GM21529 (cell line): ENCODE data around the gene MAP3K2.
"Not testable (repeated sequence)": the region's sequence is repeated elsewhere in the genome, so short reads cannot be mapped to it uniquely, and the experiment has no call there.

Experiments used
- ATAC-seq: cut with Tn5 transposase; IDR thresholded peaks from one replicate; pipeline ENCODE4 v1.9.1; 2021; ENCODE audit not compliant: unreplicated experiment

MAP3K2 gene

DNA sequence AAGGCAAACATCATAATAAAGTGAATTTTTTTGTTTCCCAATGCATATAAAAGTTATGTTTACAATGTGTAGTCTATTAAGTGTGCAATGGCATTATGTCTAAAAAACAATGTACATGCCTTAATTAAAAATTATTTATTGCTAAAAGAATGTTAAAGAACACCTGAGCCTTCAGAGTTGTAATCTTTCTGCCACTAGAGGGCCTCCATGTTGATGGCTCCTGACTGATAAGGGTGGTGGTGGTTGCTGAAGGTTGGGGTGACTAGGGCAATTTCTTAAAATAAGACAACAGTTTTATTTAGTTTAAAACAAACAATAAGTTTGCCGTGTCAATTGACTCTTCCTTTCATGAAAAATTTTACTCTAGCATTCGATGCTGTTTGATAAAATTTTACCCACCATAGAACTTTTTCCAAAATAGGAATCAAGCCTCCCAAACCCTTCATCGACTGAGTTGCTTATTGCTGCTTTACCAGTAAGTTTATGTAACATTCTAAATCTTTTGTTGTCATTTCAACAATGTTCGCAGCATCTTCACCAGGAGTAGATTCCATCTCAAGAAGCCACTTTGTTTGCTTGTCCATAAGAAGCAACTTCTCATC is 32.3 kb downstream of the MAP3K2 start:
- ATAC-seq: no peak

DNA sequence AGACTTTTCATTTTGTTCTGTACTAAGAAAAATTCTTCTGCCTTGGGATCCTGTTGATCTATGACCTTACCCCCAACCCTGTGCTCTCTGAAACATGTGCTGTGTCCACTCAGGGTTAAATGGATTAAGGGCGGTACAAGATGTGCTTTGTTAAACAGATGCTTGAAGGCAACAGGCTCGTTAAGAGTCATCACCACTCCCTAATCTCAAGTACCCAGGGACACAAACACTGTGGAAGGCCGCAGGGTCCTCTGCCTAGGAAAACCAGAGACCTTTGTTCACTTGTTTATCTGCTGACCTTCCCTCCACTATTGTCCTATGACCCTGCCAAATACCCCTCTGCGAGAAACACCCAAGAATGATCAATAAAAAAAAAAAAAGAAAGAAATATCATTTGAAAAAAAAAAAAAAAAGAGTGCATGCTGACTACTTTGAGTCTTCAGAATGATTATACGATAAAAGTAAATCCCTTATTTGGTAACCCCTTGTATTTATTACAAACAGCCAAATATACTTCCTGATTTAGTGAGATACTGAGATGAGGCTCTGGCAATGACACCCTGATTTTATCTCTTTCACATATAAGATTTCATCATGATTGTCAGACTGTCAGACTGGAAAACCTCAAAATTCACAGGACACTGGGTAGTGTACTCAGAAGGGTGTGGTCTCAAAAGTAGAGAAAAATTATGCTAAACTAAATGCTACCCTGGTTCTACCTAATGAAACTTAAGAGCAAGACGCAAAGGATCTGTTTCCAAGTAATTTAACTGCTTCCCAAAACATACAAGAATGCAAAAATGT is 33.7 kb downstream of the MAP3K2 start:
- ATAC-seq: not testable (repeated sequence)

DNA sequence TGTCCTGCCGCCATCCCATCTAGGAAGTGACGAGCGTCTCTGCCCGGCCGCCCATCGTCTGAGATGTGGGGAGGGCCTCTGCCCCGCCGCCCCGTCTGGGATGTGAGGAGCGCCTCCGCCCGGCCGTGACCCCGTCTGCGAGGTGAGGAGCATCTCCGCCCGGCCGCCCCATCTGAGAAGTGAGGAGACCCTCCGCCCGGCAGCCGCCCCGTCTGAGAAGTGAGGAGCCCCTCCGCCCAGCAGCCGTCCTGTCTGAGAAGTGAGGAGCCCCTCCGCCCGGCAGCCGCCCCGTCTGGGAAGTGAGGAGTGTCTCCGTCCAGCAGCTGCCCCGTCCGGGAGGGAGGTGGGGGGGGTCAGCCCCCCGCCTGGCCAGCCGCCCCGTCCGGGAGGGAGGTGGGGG is 34.6 kb downstream of the MAP3K2 start:
- not testable (repeated sequence) for ATAC-seq

DNA sequence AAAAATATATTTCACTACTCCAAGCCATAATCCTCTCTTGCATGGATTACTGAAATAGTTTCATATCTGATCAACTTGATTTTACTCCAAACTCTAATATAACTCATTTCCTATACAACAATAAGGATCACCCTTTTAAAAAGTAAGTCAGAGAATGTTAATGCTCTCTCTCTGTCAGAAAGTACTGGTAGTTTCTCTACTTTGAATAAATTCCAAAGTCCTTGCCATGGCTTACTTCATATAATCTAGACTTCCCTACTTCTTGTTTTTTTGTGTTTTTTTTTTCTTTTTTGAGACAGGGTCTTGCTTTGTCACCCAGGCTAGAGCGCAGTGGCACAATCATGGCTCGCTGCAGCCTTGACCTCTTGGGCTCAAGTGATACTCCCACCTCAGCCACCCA is 36.2 kb downstream of the MAP3K2 start:
- ATAC-seq: no peak

DNA sequence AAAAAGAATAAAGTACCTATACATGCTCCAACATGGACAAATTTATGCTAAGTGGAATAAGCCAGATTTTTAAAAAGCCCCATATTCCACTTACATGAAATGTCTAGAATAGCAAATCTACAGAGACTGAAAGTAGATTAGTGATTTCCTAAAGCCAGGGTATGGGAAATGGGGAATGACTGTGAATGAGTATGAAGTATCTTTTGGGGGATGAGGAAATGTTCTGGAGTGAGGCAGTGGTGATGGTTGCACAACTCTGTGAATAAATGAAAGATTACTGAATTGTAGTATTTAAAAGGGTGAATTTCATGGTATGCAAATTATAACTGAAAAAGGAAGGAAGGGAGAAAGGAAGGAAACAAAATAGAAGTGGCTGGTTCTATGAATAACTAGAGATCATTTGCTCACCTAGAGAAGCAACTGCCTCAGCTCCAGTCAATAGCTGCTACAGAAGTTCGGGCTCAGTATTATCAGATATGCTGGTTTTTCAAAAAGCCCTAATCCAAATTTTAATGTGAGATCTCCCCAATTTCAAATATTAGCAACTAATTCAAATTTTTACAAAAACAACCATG is 39.3 kb downstream of the MAP3K2 start:
- ATAC-seq: no peak

DNA sequence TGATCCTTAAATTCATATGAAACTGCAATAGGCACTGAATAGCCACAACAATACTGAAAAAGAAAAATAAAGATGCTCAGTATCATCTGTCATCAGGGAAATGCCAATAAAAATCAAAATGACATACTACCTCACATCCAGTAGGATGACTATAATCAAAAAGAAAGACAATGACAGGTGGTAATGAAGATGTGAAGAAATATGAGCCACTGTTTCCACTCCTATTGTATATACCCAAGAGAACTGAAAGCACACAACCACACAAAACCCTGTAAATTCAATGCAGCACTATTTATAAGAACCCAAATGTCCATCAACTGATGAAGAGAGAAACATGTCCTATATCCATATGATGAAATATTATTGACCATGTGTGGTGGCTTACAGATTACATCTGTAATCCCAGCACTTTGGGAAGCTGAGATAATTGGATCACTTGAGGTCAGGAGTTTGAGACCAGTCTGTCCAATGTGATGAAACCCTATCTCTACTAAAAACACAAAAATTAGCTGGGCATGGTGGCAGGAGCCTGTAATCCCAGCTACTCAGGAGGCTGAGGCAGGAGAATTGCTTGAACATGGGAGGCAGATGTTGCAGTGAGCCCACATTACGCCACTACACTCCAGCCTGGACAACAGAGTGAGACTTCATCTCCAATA is 39.9 kb downstream of the MAP3K2 start:
- no peak for ATAC-seq

DNA sequence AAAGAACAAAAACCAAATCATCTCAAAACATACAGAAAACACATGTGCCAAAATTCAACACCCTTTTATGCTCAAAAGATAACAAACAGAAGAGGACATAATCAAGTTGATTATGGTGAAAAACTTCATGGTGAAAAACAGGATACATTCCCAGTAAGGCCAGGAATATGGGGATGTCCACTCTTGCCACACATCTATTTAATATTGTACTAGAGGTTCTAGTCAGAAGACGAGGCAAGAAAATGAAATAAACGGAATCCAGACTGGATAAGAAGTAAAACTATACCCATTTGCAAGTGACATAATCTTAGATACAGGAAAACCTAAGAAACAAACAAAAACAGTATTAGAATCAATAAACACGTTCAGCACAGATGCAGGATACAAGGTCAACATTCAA is 40.8 kb downstream of the MAP3K2 start:
- no peak for ATAC-seq

DNA sequence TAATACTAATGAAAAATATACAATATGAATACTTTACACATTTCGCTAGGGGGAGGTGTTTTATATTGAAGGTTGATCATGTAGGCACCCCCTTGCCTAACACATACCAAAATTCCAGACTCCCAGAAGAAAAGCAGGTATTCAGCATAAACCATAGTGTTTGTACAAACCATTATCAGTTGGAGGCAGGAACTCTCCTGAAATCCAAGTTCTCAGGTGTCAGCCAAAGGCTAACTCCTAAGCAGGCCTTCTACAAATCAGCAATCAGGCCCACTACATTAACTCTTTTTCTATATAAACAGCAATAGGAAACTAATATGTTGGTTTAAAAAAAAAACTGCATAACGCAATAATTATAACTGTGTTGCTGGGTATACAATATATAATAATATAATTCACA is 44.5 kb downstream of the MAP3K2 start:
- no peak for ATAC-seq

DNA sequence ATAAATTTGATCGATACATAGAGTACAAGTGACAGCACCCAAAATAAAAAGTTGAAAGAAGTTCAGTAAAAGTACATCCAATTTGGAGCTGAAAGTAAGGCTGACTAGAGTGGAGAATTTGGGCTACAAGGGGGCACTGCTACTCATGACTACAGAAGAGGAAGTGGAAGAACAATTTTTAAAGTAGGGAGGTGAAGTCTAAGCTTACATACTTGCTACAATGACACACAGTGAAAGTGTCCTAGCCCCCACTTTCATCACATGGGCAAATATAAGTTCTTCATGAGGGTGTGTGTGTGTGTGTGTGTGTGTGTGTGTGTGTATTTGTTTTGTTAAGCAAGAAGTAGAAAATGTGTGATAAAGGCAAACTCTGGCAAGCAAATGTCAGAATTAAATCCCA is 45.7 kb downstream of the MAP3K2 start:
- ATAC-seq: peak; percentile 97

DNA sequence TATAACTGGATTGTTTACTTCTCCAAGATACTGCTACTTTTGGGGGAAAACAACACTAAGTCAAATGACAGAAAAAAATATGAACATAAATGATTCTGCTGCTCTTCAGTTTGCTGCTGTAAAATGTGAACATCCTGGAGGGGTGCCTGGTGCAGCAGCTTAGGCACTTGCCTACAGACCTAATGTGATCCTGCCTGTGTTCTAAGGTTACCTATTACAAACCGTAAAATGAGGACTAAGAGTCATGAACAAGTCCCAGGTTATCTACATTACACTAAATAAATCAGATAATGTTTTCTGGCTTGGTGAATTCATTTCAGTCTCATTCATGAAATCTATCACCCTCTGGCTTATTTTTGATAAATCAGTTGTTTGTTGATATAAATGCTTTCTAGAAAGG is 55.4 kb downstream of the MAP3K2 start:
- no peak for ATAC-seq

DNA sequence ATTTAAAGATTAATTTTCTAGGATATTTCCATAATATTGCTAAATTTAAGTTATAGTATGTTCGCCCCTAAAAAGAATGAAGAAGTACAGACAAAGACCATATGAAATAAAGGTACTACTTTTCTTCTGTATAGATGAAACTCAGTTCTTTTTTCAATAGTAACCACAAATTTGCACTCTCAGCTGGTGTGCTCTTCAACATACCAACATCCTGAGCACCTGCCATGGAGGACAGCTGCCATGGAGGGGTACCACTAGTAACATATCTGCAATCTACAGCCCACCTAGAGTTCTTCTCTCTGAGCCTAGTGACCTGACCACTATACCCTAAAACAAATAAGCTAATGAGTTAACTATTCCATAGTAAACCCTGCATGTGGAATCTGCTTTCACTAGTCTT is 57.0 kb downstream of the MAP3K2 start:
- ATAC-seq: peak; percentile 78

DNA sequence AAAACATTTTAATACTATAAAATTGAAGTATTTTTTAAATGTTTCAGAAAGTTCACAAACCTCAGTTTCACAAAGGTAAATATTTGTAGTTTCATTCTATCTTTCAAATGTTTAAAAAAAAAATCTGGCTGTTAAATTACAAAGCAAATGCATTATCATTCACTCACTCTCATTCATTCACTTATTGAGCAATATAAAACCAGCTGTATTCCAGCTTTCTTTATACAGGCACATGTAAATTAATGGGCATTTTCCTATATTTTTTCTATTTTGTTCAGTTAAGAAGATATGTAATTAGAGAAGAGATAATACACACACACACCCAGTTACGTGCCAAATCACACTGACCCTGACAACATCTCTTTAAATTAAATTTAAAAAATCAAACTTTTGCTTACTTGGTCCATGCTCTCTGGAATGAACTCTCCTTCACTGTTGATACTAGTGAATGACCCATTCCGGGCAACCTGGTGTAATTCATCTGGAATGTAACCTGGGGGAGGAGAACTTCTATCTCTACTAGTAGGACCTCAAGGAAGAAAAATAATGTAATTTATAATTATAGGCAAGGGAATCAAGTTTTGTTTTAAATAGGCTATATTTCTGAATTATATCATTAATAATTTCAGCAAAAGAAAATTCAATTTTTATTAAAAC is 61.4 kb downstream of the MAP3K2 start:
- no peak for ATAC-seq

DNA sequence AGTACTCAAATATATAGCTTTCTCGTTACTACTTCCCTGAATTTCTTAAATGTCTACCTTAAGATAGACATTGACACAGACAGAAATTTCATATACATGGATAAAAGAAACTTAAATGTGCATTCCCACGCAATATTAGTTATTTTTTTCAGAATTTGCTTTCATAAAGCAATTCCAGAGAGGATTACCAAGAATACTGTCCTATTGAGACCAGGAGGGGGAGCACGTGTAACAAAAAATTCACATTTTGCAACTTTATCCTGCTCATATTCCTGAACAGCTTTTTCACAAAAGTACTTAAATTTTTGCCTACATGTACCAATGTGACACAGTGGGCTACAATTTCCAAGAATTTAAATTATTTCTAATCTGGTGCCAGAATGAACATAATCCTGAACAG is 63.1 kb downstream of the MAP3K2 start:
- no peak for ATAC-seq

DNA sequence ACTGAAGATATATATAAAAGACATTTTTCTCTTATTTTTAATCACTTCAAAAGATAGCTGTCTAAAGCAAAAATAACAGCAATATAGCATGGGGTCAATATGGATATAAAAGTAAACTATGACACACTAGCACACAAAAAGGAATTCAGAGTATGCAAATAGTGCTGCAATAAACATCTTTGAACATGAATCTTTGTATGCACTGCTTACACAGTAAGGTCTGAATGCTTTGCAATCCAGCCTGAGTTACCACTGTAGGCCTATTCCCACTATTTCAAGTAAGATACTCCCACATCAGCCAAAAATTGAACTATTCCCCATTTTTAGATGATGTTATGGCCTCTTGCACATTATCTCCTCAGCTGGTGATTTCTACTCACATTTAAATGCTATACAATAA is 66.5 kb downstream of the MAP3K2 start:
- ATAC-seq: no peak

DNA sequence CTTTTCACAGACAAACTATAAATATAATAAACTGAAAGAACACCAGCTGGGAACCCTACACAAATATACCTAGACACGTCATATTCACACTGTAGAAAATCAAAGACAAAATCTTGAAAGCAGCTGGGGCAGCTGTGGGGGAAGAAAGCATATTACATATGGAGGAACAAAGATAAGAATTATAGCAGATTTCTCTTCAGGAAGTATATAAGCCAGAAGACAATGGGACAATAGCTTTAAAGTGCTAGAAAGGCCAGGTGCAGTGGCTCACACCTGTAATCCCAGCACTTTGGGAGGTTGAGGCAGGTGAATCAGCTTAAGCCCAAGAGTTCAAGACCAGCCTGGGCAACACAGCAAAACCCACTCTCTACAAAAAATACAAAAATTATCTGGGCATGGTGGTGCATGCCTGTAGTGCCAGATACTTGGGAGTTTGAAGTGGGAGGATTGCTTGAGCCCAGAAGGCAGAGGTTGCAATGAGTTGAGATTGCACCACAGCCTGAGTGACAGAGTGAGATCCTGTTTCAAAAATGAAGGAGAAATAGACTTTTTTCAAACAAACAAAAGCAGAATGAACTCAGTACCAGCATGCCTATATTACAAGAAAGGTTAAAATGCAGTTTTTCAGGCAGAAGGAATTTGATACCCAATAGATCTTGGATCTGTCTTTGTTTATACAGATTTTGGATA is 67.0 kb downstream of the MAP3K2 start:
- no peak for ATAC-seq

DNA sequence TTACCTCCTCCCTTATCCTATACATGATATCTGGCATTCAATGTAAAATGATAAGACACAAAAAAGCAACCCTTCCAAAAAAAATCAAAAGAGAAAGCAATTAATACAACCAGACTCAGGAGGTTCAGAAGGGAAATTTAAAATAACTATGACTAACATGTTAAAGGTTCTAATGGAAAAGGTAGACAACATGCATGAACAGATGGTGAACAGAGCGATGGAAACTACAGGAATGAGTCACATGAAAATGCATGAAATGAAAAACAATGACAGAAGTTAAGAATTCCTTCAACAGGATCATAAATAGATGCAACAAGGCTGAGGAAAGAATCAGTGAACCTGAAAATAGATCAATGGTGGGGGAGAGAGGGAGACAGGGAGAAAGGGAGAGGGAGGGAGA is 67.7 kb downstream of the MAP3K2 start:
- ATAC-seq: no peak

DNA sequence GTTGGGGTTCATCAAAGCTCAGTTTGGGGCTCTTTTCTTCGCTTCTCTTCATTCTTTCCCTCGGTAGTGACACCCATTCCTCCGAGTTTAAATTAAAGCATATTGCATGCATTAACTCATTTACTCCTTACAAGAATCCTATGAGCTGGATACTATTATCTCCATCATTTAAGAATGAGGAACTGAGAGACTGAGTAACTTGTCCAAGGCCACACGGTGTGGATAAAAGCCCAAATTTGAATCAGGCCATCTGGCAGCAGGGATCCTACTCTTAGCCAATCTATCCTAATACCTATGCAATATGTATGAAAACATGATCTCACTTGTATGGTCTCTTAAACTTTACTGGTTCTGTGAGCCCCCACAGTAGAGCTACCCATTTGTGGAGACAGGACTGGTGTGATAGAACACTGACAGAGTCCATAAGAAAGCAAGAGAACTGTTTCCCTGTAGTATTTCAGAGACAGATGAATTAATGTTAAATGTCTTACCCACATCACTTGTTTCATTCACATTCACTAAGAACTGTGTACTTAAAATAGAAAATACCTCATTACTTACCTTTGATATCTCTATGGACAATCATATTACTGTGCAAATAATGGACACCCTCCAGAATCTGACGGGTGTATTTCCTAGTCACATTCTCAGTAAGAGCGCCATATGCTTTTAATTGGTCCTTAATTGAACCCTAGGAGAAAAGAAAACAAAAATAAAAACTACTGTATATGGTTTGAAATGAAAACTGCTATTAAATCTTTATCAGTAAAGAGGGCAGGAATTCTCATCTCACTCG is 73.4 kb downstream of the MAP3K2 start:
- no peak for ATAC-seq

DNA sequence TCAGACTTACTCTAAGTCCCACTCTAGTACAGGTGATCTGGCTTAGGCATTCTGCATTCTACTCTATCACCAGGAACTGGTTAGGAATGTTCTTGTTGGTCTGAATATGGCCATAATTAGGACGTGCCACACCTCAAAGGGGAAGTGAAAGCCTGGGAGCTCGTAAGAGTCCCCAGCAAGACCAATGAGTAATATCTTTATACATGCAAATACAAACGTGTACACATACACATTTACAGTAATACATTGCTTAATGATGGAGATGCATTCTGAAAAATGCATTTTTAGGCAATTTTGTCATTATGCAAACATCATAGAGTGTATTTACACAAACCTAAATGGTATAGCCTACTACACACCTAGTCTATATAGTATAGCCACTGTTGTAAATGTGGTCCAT is 74.4 kb downstream of the MAP3K2 start:
- ATAC-seq: peak; percentile 99

DNA sequence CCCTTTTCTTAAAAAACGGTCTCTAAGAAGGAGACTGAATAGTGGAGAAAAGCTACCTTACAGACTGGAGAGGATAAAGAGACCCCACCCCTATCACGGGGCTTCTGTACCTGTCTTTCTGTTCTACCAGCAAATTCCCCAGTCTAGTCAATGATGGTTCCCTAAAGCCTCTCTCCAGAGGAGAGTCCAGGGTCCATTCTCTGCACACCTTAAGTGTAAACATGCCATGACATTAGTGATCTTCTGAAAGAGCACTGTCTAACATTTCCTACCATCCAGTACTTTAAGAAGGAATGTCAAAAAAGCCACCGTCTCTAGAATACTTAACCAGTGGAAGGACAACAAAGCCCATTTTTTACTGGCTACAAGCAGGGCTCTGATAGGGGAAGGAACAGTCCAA is 76.8 kb downstream of the MAP3K2 start:
- ATAC-seq: no peak

DNA sequence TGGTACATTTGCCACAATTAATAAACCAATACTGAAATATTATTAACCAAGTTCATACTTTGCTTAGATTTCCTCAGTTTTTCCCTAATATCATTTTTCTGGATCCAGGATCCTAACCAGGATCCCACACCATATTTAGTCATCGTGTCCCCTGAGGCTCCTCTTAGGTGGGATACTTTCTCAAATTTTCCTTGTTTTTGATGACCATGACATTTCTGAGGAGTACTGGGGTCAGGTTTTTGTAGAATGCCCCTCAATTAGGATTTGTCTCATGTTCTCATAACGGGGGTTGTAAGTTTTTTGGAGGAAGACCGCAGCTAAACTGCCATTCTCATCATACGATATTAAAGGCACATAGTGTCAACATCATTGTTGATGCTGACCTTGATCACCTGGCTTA is 78.3 kb downstream of the MAP3K2 start:
- no peak for ATAC-seq
